ENCODE data around the gene LIX1L. TPM values are rescaled to one million over a fixed set of nuclear protein-coding genes. Genes with fewer than 3 reads are reported as not detected.

LIX1L gene
- total and polyA plus RNA-seq, 2 donors (not counting 3 experiments of a cell fraction or from before 2014, with no cell fraction given): 54.9 to 56.4 TPM

DNA sequence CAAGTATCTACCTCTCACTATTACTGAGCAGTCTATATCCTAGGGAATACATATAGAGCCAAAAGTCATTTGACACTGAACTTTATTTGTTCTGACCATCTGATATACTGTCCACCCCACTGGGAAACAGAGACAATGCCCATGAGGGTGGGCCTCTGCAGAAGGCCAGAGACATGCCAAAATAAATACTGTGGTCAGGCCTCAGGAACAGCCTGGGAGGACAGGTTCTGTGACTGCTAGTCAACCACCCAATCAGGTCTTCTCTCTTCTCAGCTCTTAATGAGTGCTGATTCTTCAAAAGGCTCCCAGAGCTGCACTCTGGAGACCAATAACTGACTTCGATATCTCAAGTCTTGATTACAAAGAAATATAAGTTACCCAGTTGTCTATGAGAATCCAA lies 66.7 kb downstream of the LIX1L start:
- intact Hi-C loops (cut with micrococcal nuclease): loop anchor here (1.0 to 5.0 kb wide), 7 partner anchors 19 to 122 kb away; partner anchors contain the start of genes ITGA10, PIAS3 and RBM8A

More for the DNA sequence above, 66.7 kb downstream of the LIX1L start:
- TF ChIP-seq GATA2 (IDR thresholded peaks at IDR 0.05; ENCODE audit: insufficient read depth, insufficient read length, low read depth, low read length): peak; percentile 25
- TF ChIP-seq POLR2A (IDR thresholded peaks at IDR 0.05; ENCODE audit: low read depth, low read length): peak; percentile 33
- TF ChIP-seq, protein P1, sequence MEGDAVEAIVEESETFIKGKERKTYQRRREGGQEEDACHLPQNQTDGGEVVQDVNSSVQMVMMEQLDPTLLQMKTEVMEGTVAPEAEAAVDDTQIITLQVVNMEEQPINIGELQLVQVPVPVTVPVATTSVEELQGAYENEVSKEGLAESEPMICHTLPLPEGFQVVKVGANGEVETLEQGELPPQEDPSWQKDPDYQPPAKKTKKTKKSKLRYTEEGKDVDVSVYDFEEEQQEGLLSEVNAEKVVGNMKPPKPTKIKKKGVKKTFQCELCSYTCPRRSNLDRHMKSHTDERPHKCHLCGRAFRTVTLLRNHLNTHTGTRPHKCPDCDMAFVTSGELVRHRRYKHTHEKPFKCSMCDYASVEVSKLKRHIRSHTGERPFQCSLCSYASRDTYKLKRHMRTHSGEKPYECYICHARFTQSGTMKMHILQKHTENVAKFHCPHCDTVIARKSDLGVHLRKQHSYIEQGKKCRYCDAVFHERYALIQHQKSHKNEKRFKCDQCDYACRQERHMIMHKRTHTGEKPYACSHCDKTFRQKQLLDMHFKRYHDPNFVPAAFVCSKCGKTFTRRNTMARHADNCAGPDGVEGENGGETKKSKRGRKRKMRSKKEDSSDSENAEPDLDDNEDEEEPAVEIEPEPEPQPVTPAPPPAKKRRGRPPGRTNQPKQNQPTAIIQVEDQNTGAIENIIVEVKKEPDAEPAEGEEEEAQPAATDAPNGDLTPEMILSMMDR (IDR thresholded peaks at IDR 0.05; ENCODE audit: extremely low read depth in 1 of 2, insufficient read depth in 1 of 2, low read depth in 1 of 2, low read length in 2 of 2): no peak
- no peak for TF ChIP-seq FOS (IDR thresholded peaks at IDR 0.05; ENCODE audit: borderline replicate concordance, insufficient read depth, low read length)
- no peak for TF ChIP-seq MYC (IDR thresholded peaks at IDR 0.05; ENCODE audit: low read depth, low read length)
- TF ChIP-seq EZH2 (IDR thresholded peaks at IDR 0.05; ENCODE audit: borderline replicate concordance, low read depth, low read length, severe bottlenecking): no peak
- TF ChIP-seq POLR2AphosphoS5 (IDR thresholded peaks at IDR 0.05; ENCODE audit: insufficient read depth, low read depth, low read length): peak; percentile 44
- H3K27me3 ChIP-seq (ENCODE audit: control insufficient read depth in 2 of 2, insufficient read depth in 2 of 2, low read length in 2 of 2): no peaks in the 10 kb centered on the region
- H3K4me3 ChIP-seq (replicated peaks in 1 of 3; ENCODE audit: insufficient read depth in 1 of 3, low read depth in 1 of 3, low read length in 3 of 3): no peak overlapping the region
- H3K4me1 ChIP-seq (ENCODE audit: control insufficient read depth, extremely low read depth, insufficient read depth, low read length): peaks cover 35% of the 10 kb centered on the region
- H3K9me1 ChIP-seq (replicated peaks; ENCODE audit: control insufficient read depth, extremely low read depth, insufficient read depth, low read length): no peaks in the 10 kb centered on the region
- H3K79me2 ChIP-seq (ENCODE audit: control insufficient read depth, insufficient read depth, low read length): no peaks in the 10 kb centered on the region
- no peak for FAIRE-seq
- peak overlapping the region; percentile 55 for H3K4me2 ChIP-seq (ENCODE audit: insufficient read depth, low read length)
- peak overlapping the region; percentile 52 for H2AFZ ChIP-seq (ENCODE audit: low read depth, low read length)
- no peaks in the 10 kb centered on the region for H4K20me1 ChIP-seq (replicated peaks; ENCODE audit: control insufficient read depth, extremely low read depth, insufficient read depth, low read length)
- peak overlapping the region; percentile 58 for H3K27ac ChIP-seq (ENCODE audit: insufficient read depth, low read depth, low read length)
- ChIA-PET POLR2A (interaction anchor here (0.7 to 3.7 kb wide), 5 partner anchors 15 to 67 kb away, joined by 6 to 28 read pairs (median 7); partner anchors contain the start of genes ITGA10, LIX1L and PIAS3), CTCF (interaction anchor here (0.7 to 8.9 kb wide), 28 partner anchors 8 to 145 kb away, joined by 3 to 280 read pairs (median 12); partner anchors contain the start of genes ANKRD34A, ITGA10, LIX1L and NUDT17)
- DNase-seq (ENCODE audit: low read depth, low spot score): peak; percentile 72
- dilution Hi-C loops (cut with MboI; ENCODE audit: extremely low pct_ligation_motif_present, low sequenced_read_pairs): no loop called here
- peaks cover 2 to 6% of the 10 kb centered on the region in 2 experiments for H3K36me3 ChIP-seq (ENCODE audit: control insufficient read depth in 2 of 2, extremely low read depth in 1 of 2, insufficient read depth in 2 of 2, low read length in 2 of 2)
- no TSS peak for BruUV-seq (replicated peaks)
- no peaks in the 10 kb centered on the region for H3K9me3 ChIP-seq (replicated peaks; ENCODE audit: control insufficient read depth, insufficient read depth, low read length)
- peak overlapping the region; percentile 30 for H3K9ac ChIP-seq (replicated peaks; ENCODE audit: extremely low read depth, insufficient read depth, low read length)
